Left renal cortex interstitium (tissue), 4 donors: ENCODE measurements around the gene EFNA3. TPM values are rescaled to one million over a fixed set of nuclear protein-coding genes. Genes with fewer than 3 reads are reported as not detected.
"Not testable (repeated sequence)": the region's sequence is repeated elsewhere in the genome, so short reads cannot be mapped to it uniquely, and the experiment has no call there.

Experiments used
- DNase-seq, 4 donors: peaks; one replicate each; pipeline ENCODE4 v3.0.0-alpha.2; 2013; ENCODE audit warnings: low read depth in 4 of 4, low spot score in 2 of 4, missing footprints in 1 of 4
- polyA plus RNA-seq, 4 donors: library from polyadenylated mRNA; unstranded; fragments of 120-200 nt; gene quantifications; one replicate each; pipeline ENCODE4 v1.2.1, GENCODE V29; 2013; ENCODE audit not compliant: insufficient read length in 4 of 4

The EFNA3 gene
- polyA plus RNA-seq, 4 donors, result 4.9 to 9.4 (median 6.7) TPM

GRCh38 chr1:155105604-155106011 is 27.0 kb downstream of the EFNA3 start:
- DNase-seq, result no peak

GRCh38 chr1:155106862-155107261 is 28.2 kb downstream of the EFNA3 start:
- no peak for DNase-seq

GRCh38 chr1:155107309-155108264 is 28.9 kb downstream of the EFNA3 start:
- DNase-seq, result no peak

GRCh38 chr1:155108296-155108695 is 29.7 kb downstream of the EFNA3 start:
- no peak for DNase-seq

- DNase-seq, result no peak
These were observed 31.7 kb downstream of the EFNA3 start for GRCh38 chr1:155110381-155110780.

- no peak for DNase-seq
These were observed 32.2 kb downstream of the EFNA3 start for GRCh38 chr1:155110826-155111225.

GRCh38 chr1:155113450-155113980 is 34.9 kb downstream of the EFNA3 start:
- DNase-seq, result no peak

- DNase-seq, result no peak
These were observed 37.6 kb downstream of the EFNA3 start for GRCh38 chr1:155116113-155116764.

- no peak for DNase-seq
These were observed 39.0 kb downstream of the EFNA3 start for GRCh38 chr1:155117610-155118009.

- not testable (repeated sequence) for DNase-seq
These were observed 39.5 kb downstream of the EFNA3 start for GRCh38 chr1:155118090-155118489.

- no peak for DNase-seq
These were observed 41.6 kb downstream of the EFNA3 start for GRCh38 chr1:155120253-155120652.

GRCh38 chr1:155121249-155121648 is 42.6 kb downstream of the EFNA3 start:
- no peak for DNase-seq

GRCh38 chr1:155122308-155122707 is 43.7 kb downstream of the EFNA3 start:
- no peak for DNase-seq

- DNase-seq, result no peak
These were observed 45.2 kb downstream of the EFNA3 start for GRCh38 chr1:155123801-155124200.

GRCh38 chr1:155124503-155125463 is 46.1 kb downstream of the EFNA3 start:
- no peak for DNase-seq

- DNase-seq, result no peak
These were observed 46.9 kb downstream of the EFNA3 start for GRCh38 chr1:155125511-155125945.

- DNase-seq, result no peak
These were observed 47.4 kb downstream of the EFNA3 start for GRCh38 chr1:155125946-155126555.

- DNase-seq, result peak in 1 of 4 donors; percentile 37
These were observed 48.0 kb downstream of the EFNA3 start for GRCh38 chr1:155126556-155127104.

- DNase-seq, result peak in 1 of 4 donors; percentile 40
These were observed 48.7 kb downstream of the EFNA3 start, which contains the start of gene EFNA1 for GRCh38 chr1:155127105-155127966. TSS of gene EFNA1 (plus strand) at chr1:155127876. CDS start at chr1:155127978, 102 bp downstream.
